Measurements from ENCODE around the gene PDK2. TPM values are rescaled to one million over a fixed set of nuclear protein-coding genes. Genes with fewer than 3 reads are reported as not detected.

PDK2 gene
- total and polyA plus RNA-seq, 2 of the 4 experiments (the other 2 are of a cell fraction) = 26.7 to 104 TPM

DNA sequence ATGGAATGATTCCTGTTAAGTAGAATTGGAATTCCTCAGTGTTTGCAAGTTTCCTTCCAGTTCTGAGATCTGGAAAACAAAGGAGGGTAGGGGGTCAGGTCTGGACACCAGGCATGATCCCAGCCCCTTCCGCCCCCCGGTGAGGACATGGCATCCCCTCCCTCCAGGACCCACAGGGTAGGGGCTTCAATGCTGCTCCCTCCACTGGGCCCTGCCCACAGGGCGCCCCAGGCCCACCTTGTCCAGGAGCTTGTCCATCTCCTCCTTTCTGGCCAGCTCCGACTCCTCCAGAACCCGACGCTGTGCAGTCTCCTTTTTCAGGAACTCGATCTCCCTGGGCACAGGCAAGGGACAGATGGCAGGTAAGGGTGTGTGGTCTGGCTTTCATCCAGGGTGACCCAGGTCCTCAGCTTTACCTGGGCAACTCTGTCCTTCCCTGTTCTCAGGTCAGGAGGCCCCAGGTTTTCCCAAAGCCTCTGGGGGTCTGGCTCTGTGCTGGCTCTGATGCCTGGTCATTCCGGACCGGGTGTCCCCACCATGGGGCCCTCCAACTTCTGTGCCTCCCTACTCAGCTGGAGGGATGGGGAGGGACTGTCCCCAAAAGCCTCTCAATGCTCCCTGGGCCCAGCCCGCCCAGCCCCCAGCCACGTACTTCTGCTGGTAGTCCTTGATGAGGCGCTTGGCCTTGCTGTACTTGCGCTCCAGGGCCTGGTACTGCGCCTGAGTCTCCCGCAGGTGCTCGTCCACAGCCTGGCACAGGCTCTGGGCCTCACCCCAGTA lies 40.4 kb downstream of the PDK2 start (continued):
- TF ChIP-seq RCOR1 (IDR thresholded peaks at IDR 0.05; ENCODE audit: insufficient replicate concordance, low read length) = no peak
- TF ChIP-seq, protein P1, sequence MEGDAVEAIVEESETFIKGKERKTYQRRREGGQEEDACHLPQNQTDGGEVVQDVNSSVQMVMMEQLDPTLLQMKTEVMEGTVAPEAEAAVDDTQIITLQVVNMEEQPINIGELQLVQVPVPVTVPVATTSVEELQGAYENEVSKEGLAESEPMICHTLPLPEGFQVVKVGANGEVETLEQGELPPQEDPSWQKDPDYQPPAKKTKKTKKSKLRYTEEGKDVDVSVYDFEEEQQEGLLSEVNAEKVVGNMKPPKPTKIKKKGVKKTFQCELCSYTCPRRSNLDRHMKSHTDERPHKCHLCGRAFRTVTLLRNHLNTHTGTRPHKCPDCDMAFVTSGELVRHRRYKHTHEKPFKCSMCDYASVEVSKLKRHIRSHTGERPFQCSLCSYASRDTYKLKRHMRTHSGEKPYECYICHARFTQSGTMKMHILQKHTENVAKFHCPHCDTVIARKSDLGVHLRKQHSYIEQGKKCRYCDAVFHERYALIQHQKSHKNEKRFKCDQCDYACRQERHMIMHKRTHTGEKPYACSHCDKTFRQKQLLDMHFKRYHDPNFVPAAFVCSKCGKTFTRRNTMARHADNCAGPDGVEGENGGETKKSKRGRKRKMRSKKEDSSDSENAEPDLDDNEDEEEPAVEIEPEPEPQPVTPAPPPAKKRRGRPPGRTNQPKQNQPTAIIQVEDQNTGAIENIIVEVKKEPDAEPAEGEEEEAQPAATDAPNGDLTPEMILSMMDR (conservative IDR thresholded peaks at IDR 0.05; ENCODE audit: low read depth, low read length) = no peak
- TF ChIP-seq BHLHE40 (IDR thresholded peaks at IDR 0.05; ENCODE audit: low read depth, low read length) = no peak
